ENCODE results near the gene OSMR.
A peak's percentile ranks its signal among the peaks of the same experiment; 100 is the strongest.

Gene OSMR

DNA sequence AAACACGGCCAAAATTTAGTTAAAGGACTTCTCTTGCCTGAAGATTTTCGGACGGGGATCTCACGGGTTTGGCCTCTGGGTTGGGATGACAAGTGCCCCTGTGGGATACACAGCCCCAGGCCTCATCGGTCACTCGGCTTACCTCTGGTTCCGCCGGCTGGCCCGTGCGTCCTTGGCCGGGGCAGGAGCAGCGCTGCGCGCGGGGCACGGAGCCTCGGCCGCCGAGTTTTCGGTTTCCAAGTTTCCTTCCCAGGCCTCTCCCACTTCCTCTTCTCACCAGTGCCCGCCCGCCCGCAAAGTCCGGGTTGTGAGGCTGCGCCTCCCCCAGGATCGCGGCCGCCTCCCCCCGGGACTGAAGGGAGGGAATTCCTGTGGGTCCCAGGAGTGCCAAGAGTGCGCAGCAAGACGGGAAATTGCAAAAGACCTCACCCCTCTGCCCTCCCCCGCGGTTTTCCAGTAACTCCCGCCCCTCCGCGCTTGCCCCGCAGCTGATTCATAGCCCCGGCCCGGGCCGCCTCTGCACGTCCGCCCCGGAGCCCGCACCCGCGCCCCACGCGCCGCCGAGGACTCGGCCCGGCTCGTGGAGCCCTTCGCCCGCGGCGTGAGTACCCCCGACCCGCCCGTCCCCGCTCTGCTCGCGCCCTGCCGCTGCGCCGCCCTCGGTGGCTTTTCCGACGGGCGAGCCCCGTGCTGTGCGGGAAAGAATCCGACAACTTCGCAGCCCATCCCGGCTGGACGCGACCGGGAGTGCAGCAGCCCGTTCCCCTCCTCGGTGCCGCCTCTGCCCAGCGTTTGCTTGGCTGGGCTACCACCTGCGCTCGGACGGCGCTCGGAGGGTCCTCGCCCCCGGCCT is at the start of gene OSMR:
Gene OSMR, plus strand, starts transcription at position 487 of the 853 bp plus-strand sequence. CDS start 23,033 bp downstream, outside the sequence.
- Histone ChIP-seq H3K4me3 (ENCODE audit: low read depth, low read length) (peak within 1 kb of the TSS; percentile 59), H3K27ac (ENCODE audit: low read depth, low read length) (no peak within 1 kb of the TSS), H3K9ac (ENCODE audit: low read length) (no peak within 1 kb of the TSS), H3K4me1 (ENCODE audit: control insufficient read depth, insufficient read depth, low read length) (no peaks in the 10 kb centered on the region), H3K36me3 (ENCODE audit: control insufficient read depth, insufficient read depth, low read length) (no peaks in the 10 kb centered on the region), H3K9me3 (ENCODE audit: control insufficient read depth, insufficient read depth, low read depth, low read length) (no peaks in the 10 kb centered on the region), H3K27me3 (ENCODE audit: control insufficient read depth, insufficient read depth, low read length) (peaks cover 42% of the 10 kb centered on the region)

DNA sequence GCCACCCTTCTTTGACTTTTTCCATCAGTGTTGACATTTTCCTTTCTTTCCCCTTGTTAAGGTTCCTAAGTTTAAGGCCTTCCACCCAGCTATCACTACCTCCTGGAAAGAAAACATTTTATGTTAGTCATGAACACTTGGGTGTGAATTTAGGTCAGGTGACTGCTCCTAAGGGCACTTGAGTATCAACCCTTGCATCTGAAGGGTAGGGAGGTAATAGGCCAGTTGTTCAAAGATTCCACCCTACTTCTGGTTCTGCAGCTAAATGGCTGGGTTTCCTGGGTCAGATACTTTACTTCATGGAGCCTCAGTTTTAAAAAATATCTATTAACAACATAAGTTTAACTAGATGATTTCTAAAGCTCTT is 49.1 kb upstream of the OSMR start:
- no peak overlapping the region for H3K27ac ChIP-seq (ENCODE audit: low read depth, low read length)
- no peak overlapping the region for H3K9ac ChIP-seq (ENCODE audit: low read length)
- H3K27me3 ChIP-seq (ENCODE audit: control insufficient read depth, insufficient read depth, low read length) = no peaks in the 10 kb centered on the region
- H3K36me3 ChIP-seq (ENCODE audit: control insufficient read depth, insufficient read depth, low read length) = no peaks in the 10 kb centered on the region
- no peaks in the 10 kb centered on the region for H3K4me1 ChIP-seq (ENCODE audit: control insufficient read depth, insufficient read depth, low read length)
- no peaks in the 10 kb centered on the region for H3K9me3 ChIP-seq (ENCODE audit: control insufficient read depth, insufficient read depth, low read depth, low read length)
- H3K4me3 ChIP-seq (ENCODE audit: low read depth, low read length) = no peak overlapping the region

DNA sequence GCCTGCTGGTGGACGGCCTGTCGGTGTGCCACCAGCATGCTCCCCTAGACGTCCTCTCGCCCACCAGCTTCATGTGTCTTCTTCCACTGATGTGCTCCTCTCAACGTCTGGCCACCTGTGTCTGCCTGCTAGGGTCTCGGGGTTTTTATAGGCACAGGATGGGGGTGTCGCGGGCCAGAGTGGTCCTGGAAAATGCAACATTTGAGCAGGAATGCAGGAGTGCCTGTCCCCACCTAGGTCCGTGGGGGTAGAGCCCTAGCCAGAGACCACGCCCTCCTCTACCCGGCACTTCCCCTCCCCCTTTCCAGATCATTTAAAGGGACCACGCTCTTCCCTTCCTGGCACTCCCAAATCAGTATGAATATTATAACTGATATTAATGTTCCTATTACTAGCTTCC is 48.0 kb upstream of the OSMR start:
- no peak overlapping the region for H3K9ac ChIP-seq (ENCODE audit: low read length)
- no peaks in the 10 kb centered on the region for H3K9me3 ChIP-seq (ENCODE audit: control insufficient read depth, insufficient read depth, low read depth, low read length)
- no peaks in the 10 kb centered on the region for H3K36me3 ChIP-seq (ENCODE audit: control insufficient read depth, insufficient read depth, low read length)
- H3K4me1 ChIP-seq (ENCODE audit: control insufficient read depth, insufficient read depth, low read length) = no peaks in the 10 kb centered on the region
- no peak overlapping the region for H3K27ac ChIP-seq (ENCODE audit: low read depth, low read length)
- no peak overlapping the region for H3K4me3 ChIP-seq (ENCODE audit: low read depth, low read length)
- no peaks in the 10 kb centered on the region for H3K27me3 ChIP-seq (ENCODE audit: control insufficient read depth, insufficient read depth, low read length)

DNA sequence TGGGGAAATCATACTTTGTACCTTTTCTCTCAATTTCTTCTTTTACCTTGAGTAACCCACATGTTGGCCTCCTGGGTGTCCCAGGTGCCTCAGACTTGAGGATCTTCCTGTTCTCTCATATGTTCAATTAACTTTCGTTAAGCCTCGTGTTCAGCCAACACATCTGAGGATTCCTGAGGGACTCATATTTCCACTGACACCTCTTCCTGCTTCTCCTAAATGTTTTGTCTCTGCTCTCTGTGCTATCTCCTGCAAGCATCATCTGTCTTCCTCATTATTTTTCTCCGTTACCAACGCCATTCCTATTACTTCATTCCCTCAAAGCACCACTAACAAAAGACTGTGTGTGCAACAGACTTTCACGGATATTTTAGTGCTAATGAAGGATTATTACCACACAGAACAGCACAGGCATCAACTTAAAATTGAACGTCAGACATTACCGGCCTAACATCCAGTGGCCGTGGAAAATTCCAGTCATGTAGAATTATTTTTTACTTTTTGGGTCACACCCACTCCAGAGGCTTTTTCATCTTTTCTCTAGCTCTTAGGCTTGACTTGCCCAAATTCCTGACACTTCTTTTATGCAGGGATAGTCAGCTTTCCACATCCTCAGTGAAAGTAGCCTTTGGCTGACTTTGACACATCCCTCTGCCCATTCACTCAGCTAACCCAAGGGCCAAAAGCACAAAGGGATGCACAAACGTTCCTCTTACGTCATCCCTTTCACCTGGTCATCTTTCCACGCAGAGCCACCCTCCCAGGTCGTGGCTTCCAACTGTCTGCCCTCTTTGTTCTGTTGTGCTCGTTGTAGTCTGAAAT is 46.0 kb upstream of the OSMR start:
- H3K27ac ChIP-seq (ENCODE audit: low read depth, low read length) = no peak overlapping the region
- H3K4me1 ChIP-seq (ENCODE audit: control insufficient read depth, insufficient read depth, low read length) = no peaks in the 10 kb centered on the region
- H3K4me3 ChIP-seq (ENCODE audit: low read depth, low read length) = no peak overlapping the region
- no peak overlapping the region for H3K9ac ChIP-seq (ENCODE audit: low read length)
- no peaks in the 10 kb centered on the region for H3K27me3 ChIP-seq (ENCODE audit: control insufficient read depth, insufficient read depth, low read length)
- no peaks in the 10 kb centered on the region for H3K36me3 ChIP-seq (ENCODE audit: control insufficient read depth, insufficient read depth, low read length)
- no peaks in the 10 kb centered on the region for H3K9me3 ChIP-seq (ENCODE audit: control insufficient read depth, insufficient read depth, low read depth, low read length)

DNA sequence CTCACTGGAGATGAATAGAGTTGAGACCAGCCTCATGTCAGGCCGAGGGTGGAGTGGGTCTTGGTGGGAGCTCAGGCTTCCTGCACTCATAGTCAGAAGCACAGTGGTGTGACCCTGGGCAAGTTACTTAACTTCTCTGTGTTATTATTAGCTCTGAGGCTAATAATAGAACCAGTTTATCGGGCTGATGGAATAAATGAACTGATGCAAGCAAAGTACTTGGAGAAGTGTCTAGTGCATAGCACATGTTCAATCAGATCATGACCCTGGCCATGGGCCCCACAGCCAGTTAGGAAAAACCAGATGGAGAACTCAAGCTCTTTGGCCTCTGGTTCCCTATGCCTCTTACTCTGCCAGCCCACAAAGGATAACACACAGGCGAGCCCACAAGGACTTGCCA is 45.3 kb upstream of the OSMR start:
- H3K36me3 ChIP-seq (ENCODE audit: control insufficient read depth, insufficient read depth, low read length) = no peaks in the 10 kb centered on the region
- H3K9me3 ChIP-seq (ENCODE audit: control insufficient read depth, insufficient read depth, low read depth, low read length) = no peaks in the 10 kb centered on the region
- no peak overlapping the region for H3K4me3 ChIP-seq (ENCODE audit: low read depth, low read length)
- no peaks in the 10 kb centered on the region for H3K27me3 ChIP-seq (ENCODE audit: control insufficient read depth, insufficient read depth, low read length)
- no peak overlapping the region for H3K9ac ChIP-seq (ENCODE audit: low read length)
- no peak overlapping the region for H3K27ac ChIP-seq (ENCODE audit: low read depth, low read length)
- no peaks in the 10 kb centered on the region for H3K4me1 ChIP-seq (ENCODE audit: control insufficient read depth, insufficient read depth, low read length)

DNA sequence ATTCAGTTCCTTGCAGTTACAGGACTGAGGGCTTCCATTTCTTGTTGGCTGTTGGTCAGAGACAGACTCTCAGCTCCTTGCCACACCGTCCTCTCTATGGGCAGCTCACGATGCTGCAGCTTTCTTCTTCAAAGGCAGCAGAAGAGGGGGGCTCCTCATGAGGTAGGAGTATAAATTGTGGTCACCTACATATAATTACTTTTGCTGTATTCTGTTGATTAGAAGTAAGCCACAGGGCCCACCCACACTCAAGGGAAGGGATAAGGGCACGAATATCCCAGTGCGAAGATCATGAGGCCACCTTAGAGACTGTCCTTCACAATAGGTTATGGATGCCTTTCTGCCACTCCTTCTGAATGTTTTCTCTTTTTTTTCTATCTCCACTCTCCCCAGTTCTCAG is 43.7 kb upstream of the OSMR start:
- Histone ChIP-seq H3K27me3 (ENCODE audit: control insufficient read depth, insufficient read depth, low read length) (no peaks in the 10 kb centered on the region), H3K27ac (ENCODE audit: low read depth, low read length) (no peak overlapping the region), H3K4me3 (ENCODE audit: low read depth, low read length) (no peak overlapping the region), H3K36me3 (ENCODE audit: control insufficient read depth, insufficient read depth, low read length) (no peaks in the 10 kb centered on the region), H3K9me3 (ENCODE audit: control insufficient read depth, insufficient read depth, low read depth, low read length) (0 out of 2 replicates have a peak, but pooled peaks cover 3% of the 10 kb centered on the region), H3K9ac (ENCODE audit: low read length) (no peak overlapping the region), H3K4me1 (ENCODE audit: control insufficient read depth, insufficient read depth, low read length) (no peaks in the 10 kb centered on the region)

DNA sequence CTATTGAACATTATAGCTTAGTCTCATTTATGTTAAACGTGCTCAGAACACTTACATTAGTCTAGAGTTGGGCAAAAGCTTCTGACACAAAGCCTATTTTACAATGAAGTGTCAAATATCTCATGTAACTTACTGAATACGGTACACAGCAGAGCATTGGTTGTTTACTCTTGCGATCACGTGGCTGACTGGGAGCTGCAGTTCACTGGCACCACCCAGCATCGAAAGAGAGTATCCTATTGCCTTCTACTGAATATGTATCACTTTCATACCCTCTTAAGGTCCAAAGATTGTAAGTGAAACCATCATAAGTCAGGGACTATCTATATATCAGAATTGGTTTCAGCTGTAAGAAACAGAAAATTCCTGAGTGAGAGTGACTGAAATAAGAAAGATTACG is 42.6 kb upstream of the OSMR start:
- Histone ChIP-seq H3K9ac (ENCODE audit: low read length) (no peak overlapping the region), H3K4me3 (ENCODE audit: low read depth, low read length) (no peak overlapping the region), H3K4me1 (ENCODE audit: control insufficient read depth, insufficient read depth, low read length) (no peaks in the 10 kb centered on the region)

DNA sequence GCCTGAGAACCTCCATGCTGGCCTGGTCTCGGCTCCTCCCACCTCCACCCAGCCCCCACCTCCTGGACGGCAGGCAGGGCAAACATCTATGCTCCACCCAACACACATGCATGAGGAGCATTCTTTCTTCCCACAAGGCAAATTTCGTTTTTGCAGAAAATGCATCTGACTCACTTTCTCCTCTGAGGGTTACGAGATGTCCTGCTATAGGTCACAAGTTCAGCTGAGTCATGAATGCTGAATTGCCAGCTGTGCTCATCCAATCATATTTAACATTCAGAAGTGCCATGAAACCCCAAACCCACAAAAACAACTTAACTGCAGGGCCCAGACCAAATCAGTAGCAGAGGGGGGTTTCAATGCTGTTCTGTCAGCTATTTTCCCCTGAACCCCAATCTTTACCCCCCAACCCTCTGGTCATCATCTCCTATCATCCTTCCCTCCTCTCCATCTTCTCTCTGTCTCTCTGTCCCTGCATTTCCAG is 39.0 kb upstream of the OSMR start:
- Histone ChIP-seq H3K9me3 (ENCODE audit: control insufficient read depth, insufficient read depth, low read depth, low read length) (0 out of 2 replicates have a peak, but pooled peaks cover 3% of the 10 kb centered on the region), H3K9ac (ENCODE audit: low read length) (no peak overlapping the region), H3K4me1 (ENCODE audit: control insufficient read depth, insufficient read depth, low read length) (peaks cover 8% of the 10 kb centered on the region), H3K4me3 (ENCODE audit: low read depth, low read length) (no peak overlapping the region), H3K27ac (ENCODE audit: low read depth, low read length) (no peak overlapping the region), H3K27me3 (ENCODE audit: control insufficient read depth, insufficient read depth, low read length) (0 out of 2 replicates have a peak, but pooled peaks cover 6% of the 10 kb centered on the region), H3K36me3 (ENCODE audit: control insufficient read depth, insufficient read depth, low read length) (no peaks in the 10 kb centered on the region)

More for the DNA sequence above, 42.6 kb upstream of the OSMR start:
- no peak overlapping the region for H3K27ac ChIP-seq (ENCODE audit: low read depth, low read length)
- no peaks in the 10 kb centered on the region for H3K36me3 ChIP-seq (ENCODE audit: control insufficient read depth, insufficient read depth, low read length)
- no peaks in the 10 kb centered on the region for H3K27me3 ChIP-seq (ENCODE audit: control insufficient read depth, insufficient read depth, low read length)
- H3K9me3 ChIP-seq (ENCODE audit: control insufficient read depth, insufficient read depth, low read depth, low read length) = 0 out of 2 replicates have a peak, but pooled peaks cover 3% of the 10 kb centered on the region

DNA sequence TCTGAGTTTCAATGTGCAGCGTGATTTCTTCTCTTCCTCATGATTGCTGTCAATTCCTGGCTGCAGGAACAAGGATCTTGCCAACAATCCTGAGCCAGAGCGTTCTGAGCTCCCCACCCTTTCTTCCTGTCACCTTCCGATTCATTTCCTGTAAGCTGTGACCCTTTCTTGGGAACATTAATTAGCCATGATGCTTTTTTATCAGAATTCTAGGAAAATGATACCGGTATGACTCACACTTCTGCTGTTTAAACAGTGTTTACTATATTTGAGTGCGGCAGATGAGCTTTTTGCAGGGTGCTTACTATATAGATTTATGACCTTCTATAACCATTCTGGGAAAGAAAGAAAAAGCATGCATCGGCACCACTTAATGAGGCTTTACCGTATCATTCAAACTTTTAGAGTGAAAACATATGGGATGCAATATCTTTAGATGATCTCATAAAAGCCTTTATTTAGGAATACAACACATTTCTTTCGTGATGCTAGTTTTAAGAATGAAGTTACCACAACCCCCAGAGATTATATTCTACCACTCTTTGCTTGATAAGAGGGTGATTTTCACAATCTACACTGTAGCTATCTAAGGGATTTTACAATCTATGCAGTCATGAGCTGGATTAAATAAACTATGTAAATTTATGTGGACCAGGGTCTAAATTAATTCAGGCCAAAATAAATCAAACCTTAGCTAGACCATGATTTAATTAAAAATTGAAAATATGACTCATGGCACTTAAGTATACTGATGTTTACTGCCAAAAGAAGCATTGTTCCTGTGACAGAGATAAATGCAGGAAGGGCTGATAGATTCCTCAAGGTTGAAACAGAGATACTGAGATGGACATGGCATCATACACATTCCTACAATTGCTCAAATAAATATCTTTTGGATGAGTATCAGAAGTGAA is 38.0 kb upstream of the OSMR start:
- H3K27me3 ChIP-seq (ENCODE audit: control insufficient read depth, insufficient read depth, low read length) = 0 out of 2 replicates have a peak, but pooled peaks cover 6% of the 10 kb centered on the region
- H3K4me3 ChIP-seq (ENCODE audit: low read depth, low read length) = no peak overlapping the region
- H3K36me3 ChIP-seq (ENCODE audit: control insufficient read depth, insufficient read depth, low read length) = no peaks in the 10 kb centered on the region
- H3K9ac ChIP-seq (ENCODE audit: low read length) = no peak overlapping the region
- H3K27ac ChIP-seq (ENCODE audit: low read depth, low read length) = no peak overlapping the region
- peaks cover 8% of the 10 kb centered on the region for H3K4me1 ChIP-seq (ENCODE audit: control insufficient read depth, insufficient read depth, low read length)
- H3K9me3 ChIP-seq (ENCODE audit: control insufficient read depth, insufficient read depth, low read depth, low read length) = 0 out of 2 replicates have a peak, but pooled peaks cover 3% of the 10 kb centered on the region

DNA sequence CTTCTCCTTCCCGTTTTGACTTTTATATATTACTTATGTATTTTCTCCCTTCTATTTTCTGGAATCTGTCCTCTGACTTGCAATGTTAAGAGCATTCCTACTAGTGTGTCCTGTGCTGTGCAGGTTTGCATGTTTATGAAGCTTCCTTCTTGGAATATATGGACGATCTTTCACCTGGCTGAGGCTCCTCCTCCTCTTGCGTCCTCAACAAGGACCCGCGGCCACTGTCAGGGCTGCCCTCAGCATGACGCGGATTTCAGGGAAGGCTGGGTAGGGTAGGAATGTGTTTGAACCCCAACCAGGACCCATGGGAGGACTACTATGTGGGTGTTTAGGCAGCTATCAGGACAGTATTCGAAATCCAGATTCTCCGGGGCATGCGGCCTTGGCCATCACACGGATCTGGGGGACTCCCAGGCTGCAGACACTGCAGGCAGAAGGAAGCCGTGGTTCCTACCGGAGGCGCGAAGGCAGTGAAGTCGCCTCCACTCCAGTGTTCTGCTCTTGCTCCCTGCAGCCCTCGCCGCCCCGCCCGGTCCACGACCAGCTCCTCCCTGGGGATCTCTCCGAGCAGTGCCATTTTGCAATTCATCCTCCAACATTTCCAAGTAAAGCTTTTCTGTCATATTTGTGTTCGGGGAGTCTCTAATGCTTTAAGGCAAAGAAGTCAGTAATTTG is 37.0 kb upstream of the OSMR start:
- H3K27ac ChIP-seq (ENCODE audit: low read depth, low read length) = no peak overlapping the region
- no peak overlapping the region for H3K4me3 ChIP-seq (ENCODE audit: low read depth, low read length)
- H3K9ac ChIP-seq (ENCODE audit: low read length) = no peak overlapping the region
- 0 out of 2 replicates have a peak, but pooled peaks cover 6% of the 10 kb centered on the region for H3K27me3 ChIP-seq (ENCODE audit: control insufficient read depth, insufficient read depth, low read length)
- H3K9me3 ChIP-seq (ENCODE audit: control insufficient read depth, insufficient read depth, low read depth, low read length) = 0 out of 2 replicates have a peak, but pooled peaks cover 3% of the 10 kb centered on the region
- peaks cover 8% of the 10 kb centered on the region for H3K4me1 ChIP-seq (ENCODE audit: control insufficient read depth, insufficient read depth, low read length)
- H3K36me3 ChIP-seq (ENCODE audit: control insufficient read depth, insufficient read depth, low read length) = no peaks in the 10 kb centered on the region
